Left ventricle myocardium superior (tissue), 1 donor: ENCODE measurements around the gene CSH1. TPM values are rescaled to one million over a fixed set of nuclear protein-coding genes. Genes with fewer than 3 reads are reported as not detected.
A peak's percentile ranks its signal among the peaks of the same experiment; 100 is the strongest.
"Not testable (repeated sequence)": the region's sequence is repeated elsewhere in the genome, so short reads cannot be mapped to it uniquely, and the experiment has no call there.

Experiments used
- ATAC-seq: fragments of 200-7000 bp; cut with Tn5 transposase; one replicate; pipeline ENCODE4 v1.9.1; 2020; ENCODE audit warnings: mild to moderate bottlenecking, moderate library complexity
- DNase-seq: peaks from one replicate; pipeline ENCODE4 v3.0.0-alpha.2; 2020
- intact Hi-C: fragments of 100-400 bp; cut with micrococcal nuclease; formaldehyde crosslinking; loops from one replicate; pipeline ENCODE4 v1.11.0; 2022
- total RNA-seq: library from RNA; stranded (reverse); fragmentation: NEBNext Ultra II Directional; extraction: Animal tissue kit (Norgen Biotek cat#: 25700); gene quantifications from one replicate; pipeline ENCODE4 v1.2.1, GENCODE V29; 2021
- donor health status: DM: no; HTN: yes; CAD: no; lungs with severe emphysema.

Gene CSH1
- total RNA-seq, 1 donor from 2014 or later = not detected

DNA sequence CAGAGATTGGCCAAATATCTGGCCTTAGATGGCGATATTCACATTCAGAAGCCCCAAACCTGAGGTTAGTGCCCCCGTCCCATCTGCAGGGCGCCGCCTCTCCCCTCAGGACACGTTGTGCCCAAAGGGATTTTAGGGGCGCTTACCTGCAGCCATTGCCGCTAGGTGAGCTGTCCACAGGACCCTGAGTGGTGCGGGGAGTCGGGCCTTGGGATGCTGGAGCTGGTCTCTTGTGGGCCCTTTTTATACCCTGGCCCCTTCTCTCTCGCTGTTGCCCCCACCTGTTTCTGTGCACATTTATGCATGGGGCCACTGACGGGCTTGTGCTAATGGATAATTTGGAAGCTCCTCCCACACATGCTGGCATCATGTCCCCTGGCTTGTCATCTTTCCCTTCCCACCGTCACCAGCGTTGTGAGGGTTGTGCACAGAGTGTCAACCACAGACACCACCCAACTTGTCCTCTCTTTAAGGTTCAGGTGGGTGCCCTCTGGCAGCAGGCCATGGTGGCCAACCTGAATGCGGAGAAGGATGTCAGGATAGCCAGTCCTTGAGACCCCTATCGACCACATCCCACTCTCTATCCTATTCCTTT is 14.8 kb upstream of the CSH1 start, which contains the start of gene CSHL1:
Gene CSHL1 (minus strand): TSS at position 218 of the 595 bp plus-strand sequence. CDS start 62 bp downstream, at position 156.
- intact Hi-C loops = no loop called here
- no peak for DNase-seq
- no peak for ATAC-seq

DNA sequence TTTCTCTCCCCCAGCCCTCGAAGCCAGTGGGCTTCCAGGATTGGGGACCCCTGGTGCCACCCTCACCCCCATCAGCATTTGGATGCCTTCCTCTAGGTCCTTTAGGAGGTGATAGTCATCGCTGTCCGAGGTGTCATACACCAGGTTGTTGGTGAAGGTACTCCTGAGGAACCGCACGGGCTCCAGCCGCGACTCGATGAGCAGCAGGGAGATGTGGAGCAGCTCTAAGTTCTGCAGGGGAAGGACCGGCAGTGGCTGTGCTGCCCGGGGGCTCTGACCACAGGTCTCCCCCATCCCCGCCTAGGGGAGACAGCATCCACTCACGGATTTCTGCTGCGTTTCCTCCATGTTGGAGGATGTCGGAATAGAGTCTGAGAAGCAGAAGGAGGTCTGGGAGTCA is 13.7 kb upstream of the CSH1 start:
- DNase-seq (no peak), ATAC-seq (no peak)
- intact Hi-C loops = no loop called here

DNA sequence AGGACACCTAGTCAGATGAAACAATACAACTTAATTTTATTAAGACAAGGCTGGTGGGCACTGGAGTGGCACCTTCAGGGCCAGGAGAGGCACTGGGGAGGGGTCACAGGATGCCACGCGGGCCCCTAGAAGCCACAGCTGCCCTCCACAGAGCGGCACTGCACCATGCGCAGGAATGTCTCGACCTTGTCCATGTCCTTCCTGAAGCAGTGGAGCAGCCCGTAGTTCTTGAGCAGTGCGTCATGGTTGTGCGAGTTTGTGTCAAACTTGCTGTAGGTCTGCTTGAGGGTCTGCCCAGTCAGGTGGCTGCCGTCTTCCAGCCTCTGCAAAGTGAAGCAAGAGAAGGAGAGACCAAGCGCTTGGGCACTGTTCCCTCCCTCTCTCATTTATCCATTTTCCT is 13.2 kb upstream of the CSH1 start:
- DNase-seq, intact Hi-C loops, ATAC-seq: not testable (repeated sequence)

DNA sequence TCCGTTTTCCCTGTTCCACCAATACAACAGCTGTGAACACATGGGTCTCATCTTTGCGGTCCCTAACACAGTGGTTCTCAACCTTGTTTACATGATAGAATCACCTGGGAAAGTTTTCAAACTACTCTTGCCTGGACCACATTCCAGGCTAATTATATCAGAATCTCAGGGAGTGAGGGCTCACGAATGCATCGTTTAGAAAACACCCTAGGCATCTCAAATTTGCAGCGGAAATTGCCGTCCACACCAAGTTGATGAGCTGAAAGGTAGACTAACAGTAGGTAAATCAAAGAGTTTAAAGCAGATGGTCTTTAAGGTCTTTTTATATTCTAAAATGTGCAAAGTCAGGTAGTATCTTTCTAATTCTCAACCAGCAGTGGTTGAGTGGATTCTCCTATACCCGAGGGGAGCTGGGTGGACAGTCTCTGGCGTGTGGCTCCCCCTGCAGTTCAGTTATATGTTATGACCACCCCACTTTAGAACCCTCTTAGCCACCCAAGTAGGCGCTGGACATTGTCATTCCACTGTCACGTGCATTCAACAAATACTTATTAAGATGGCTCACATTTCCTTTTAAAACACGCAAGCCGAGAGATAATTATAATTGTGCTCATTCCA is 10.9 kb upstream of the CSH1 start:
- ATAC-seq = peak; percentile 41
- intact Hi-C loops = not testable (repeated sequence)

DNA sequence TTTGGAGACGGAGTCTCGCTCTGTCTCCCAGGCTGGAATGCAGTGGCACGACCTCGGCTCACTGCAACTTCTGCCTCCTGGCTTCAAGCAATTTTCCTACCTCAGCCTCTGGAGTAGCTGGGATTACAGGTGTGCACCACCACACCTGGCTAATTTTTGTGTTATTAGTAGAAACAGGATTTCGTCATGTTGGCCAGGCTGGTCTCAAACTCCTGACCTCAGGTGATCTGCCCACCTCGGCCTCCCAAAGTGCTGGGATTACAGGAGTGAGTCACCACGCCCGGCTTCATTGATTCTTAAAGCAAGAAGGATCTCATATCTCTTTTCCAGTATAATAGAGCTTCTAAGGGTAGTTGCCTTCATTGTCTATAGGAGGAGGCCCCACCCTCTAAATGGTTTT is 8.4 kb upstream of the CSH1 start:
- ATAC-seq, intact Hi-C loops, DNase-seq: not testable (repeated sequence)

More for the DNA sequence above, 10.9 kb upstream of the CSH1 start:
- not testable (repeated sequence) for DNase-seq

DNA sequence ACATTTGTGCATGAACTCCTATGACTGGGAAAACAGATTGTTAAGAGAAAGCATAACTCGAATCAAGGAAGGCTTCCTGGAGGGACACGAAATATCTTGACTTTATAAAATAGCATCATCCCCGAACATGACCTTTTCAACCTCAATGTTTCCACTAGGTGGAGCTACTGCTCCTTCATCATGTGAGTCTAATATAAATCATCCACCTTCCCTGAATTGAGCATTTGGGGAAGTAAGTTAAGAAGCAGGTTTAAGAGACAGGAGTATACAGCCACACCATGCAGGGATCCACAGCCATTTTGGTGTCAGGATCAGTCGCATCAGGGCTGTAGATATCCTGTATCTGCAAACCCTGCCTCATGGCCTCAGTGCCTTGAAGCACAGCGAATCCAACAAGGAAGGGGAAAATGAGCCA is 7.4 kb upstream of the CSH1 start:
- ATAC-seq, intact Hi-C loops, DNase-seq: not testable (repeated sequence)

DNA sequence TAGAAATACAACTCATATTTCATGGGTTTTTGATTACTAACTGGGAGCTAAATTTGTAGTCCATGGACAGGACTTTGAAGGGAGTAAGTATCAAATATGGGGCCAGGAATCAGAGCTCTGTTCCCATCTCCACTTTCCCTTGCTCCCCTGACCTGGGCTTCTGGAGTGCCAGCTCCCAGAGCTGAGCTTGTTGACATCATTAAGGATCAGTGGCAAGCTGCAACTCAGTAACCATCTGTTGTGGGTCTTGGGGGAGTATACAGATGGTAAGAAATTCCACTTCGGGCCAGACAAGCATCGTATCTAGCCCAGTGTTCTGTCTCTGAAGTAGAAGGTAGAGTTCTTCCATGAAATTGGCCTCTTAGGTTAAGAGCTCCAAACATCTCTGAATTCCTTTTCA is 5.6 kb upstream of the CSH1 start:
- ATAC-seq, DNase-seq, intact Hi-C loops: not testable (repeated sequence)

DNA sequence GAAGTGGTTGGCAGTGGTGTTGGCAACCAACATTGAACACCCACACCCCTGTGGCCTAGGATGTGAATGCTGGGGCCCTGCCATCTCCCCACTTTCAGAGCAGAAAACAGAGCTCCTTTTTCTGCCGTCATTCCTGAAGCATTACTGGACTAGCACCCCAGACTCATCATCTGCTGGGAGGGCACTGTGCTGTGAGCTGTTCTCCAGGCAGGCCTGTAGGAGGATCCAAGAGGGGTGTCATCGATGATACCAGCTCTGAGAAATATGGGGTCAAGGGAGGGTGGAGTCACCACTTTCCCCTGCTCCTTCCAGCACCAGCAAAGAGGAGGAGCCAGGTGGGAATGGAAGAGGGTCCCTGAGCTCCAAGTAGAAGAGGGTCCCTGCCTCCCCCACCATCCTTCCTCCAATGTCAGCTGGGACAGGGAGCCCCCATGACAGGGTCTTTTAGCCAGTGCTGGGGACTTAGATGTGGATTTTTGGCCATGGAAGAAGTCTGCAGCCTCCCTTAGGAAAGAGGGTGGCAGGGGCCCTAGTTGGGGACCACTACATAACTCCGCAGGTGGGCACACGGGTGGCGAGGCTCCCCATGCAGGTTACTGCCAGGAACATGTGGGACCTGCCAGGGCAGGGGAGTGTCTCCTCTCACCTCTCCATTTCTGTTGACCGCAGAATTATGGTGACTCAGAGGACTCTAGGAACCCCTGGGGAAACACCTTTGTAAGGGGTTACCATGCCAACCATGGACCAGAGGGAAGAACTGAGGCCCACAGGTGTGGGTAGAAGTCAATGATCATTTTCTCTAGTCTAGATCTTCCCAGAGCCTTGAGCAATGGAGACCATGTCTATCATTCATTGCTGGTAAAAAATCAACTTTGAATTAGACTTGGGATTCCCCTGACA is 2.8 kb upstream of the CSH1 start:
- intact Hi-C loops, DNase-seq, ATAC-seq: not testable (repeated sequence)

DNA sequence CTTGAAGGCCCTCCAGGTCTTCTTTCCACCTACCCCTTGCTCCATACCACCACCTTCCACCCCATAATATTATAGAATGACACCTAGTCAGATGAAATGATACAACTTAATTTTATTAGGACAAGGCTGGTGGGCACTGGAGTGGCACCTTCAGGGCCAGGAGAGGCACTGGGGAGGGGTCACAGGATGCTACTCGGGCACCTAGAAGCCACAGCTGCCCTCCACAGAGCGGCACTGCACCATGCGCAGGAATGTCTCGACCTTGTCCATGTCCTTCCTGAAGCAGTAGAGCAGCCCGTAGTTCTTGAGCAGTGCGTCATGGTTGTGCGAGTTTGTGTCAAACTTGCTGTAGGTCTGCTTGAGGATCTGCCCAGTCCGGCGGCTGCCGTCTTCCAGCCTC is 1.6 kb downstream of the CSH1 start:
- intact Hi-C loops, ATAC-seq, DNase-seq: not testable (repeated sequence)

DNA sequence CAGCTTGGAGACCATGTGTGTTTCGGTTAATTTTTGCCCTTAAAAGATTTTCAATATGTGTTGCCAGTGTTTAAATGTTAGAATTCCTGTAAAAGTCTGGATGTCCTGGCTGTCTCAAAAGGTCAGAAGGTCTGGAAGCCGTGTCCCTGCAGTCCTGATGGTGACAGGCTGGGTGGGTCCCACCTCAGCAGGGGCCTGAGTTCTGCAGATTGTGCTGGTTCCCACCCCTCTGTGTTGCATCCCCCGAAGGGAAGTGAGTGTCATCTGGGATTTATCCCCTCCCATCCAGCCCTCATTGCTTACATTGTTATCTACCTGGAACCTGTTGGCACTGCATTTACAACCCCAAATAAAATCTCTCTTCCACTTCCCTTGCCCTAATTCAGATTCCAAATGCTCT is 2.4 kb downstream of the CSH1 start:
- DNase-seq, ATAC-seq, intact Hi-C loops: not testable (repeated sequence)

DNA sequence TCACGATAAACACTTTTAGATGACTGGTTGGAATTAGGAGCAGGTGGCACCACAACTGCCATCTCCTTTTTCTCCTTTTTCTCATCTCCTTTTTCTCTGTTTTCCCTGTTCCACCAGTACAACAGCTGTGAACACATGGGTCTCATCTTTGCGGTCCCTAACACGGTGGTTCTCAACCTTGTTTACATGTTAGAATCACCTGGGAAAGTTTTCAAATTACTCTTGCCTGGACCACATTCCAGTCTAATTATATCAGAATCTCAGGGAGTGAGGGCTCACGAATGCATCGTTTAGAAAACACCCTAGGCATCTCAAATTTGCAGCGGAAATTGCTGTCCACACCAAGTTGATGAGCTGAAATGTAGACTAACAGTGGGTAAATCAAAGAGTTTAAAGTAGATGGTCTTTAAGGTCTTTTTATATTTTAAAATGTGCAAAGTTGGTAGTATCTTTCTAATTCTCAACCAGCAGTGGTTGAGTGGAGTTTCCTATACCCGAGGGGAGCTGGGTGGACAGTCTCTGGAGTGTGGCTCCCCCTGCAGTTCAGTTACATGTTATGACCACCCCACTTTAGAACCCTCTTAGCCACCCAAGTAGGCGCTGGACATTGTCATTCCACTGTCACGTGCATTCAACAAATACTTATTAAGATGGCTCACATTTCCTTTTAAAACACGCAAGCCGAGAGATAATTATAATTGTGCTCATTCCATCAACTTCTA is 3.9 kb downstream of the CSH1 start:
- ATAC-seq, intact Hi-C loops, DNase-seq: not testable (repeated sequence)

DNA sequence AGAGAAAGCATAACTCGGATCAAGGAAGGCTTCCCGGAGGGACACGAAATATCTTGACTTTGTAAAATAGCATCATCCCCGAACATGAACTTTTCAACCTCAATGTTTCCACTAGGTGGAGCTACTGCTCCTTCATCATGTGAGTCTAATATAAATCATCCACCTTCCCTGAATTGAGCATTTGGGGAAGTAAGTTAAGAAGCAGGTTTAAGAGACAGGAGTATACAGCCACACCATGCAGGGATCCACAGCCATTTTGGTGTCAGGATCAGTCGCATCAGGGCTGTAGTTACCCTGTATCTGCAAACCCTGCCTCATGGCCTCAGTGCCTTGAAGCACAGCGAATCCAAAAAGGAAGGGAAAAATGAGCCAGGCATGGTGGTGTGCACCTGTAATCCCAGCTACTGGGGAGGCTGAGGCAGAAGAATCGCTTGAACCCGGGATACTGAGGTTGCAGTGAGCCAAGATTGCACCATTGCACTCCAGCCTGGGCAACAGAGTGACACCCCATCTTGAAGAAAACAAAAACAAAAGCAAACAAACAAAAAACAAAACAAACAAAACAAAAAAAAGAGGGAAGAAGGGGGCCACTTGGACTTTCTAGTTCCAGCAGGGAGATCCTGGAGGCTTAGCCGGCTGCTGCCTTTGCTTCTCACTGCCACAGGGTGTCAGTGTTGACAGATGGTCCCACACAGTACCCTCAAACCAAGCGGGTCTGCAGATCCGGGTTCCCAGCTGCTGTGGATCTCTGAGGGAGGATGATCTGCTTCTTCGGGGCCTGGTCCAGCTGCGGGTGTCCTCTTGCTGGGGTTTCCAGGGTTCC is 7.1 kb downstream of the CSH1 start:
- DNase-seq (peak; percentile 33), ATAC-seq (peak; percentile 82)
- intact Hi-C loops = not testable (repeated sequence)

DNA sequence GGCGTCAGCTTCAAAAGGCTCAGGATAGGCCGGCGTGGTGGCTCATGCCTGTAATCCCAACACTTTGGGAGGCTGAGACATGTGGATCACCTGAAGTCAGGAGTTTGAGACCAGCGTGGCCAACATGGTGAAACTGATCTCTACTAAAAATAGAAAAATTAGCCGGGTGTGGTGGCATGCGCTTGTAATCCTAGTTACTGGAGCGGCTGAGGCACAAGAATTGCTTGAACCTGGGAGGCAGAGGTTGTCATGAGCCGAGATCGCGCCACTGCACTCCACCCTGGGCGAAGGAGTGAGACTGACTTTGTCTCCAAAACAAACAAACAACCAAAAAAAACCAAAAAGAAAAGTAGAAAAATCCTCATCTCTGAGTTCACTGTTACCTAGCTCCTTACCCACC is 11.3 kb downstream of the CSH1 start:
- intact Hi-C loops, ATAC-seq, DNase-seq: not testable (repeated sequence)

DNA sequence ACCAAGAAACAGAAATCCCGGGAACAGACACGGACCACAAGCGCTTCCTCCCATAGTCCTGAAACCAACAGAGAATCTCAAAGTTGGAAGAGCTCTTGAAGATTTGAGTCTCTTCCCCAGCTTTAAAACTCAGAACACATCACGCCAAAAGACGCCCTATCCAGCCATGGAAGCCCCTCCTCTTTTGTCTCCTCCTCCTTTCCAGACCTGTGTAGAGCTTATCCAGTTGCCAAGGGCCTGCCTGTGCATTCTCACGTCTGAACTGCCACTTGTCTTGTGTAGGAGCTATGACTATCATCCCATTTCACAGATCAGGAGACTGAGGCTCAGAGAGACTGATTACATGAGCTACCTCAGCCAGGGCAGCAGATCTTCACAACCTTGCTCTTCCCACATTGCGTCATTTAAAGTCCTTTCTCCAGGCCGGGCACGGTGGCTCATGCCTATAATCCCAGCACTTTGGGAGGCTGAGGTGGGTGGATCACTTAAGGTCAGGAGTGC is 13.7 kb downstream of the CSH1 start:
- DNase-seq, ATAC-seq, intact Hi-C loops: not testable (repeated sequence)

DNA sequence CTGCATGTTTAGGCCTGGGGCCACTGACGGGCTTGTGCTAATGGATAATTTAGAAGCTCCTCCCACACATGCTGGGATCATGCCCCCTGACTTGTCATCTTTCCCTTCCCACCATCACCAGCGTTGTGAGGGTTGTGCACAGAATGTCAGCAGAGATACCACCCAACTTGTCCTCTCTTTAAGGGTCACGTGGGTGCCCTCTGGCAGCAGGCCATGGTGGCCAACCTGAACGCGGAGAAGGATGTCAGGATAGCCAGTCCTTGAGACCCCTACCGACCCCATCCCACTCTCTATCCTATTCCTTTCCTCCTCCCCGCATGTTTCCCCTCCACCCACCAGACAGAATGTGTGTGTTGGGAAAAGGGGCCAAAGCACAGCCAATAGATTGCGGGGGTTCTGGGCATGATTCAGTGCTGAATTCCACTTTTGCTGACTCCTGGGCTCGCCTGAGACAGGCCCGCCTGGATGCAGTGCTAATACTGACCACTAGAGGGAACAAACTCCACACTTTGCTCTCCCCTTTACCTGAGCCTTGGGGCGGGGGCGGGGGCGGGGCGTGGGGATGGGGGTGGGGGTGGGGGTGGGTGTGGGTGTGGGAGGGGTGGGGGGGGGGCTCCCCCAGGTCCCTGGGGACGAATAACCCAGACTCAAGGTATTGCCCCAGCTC is 14.3 kb downstream of the CSH1 start, which contains the start of gene GH2:
Gene GH2 (minus strand): TSS at position 10 of the 667 bp plus-strand sequence. CDS start 143 bp downstream, outside the sequence.
- peak; percentile 78 for ATAC-seq
- intact Hi-C loops = no loop called here
- no peak for DNase-seq

DNA sequence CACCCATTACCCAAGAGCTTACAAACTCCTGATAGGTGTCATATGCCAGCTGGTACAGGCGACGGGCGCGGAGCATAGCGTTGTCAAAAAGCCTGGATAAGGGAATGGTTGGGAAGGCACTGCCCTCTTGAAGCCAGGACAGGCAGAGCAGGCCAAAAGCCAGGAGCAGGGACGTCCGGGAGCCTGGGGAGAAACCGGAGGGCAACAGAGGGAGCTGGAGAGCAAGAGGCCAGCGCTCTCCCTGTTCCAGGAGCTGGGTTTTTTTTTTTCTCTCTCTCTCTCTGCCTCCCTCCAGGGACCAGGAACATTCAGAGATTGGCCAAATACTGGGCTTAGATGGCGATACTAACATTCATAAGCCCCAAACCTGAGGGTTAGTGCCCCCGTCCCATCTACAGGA is 15.0 kb downstream of the CSH1 start:
- ATAC-seq = peak; percentile 80
- peak; percentile 58 for DNase-seq
- intact Hi-C loops = not testable (repeated sequence)

DNA sequence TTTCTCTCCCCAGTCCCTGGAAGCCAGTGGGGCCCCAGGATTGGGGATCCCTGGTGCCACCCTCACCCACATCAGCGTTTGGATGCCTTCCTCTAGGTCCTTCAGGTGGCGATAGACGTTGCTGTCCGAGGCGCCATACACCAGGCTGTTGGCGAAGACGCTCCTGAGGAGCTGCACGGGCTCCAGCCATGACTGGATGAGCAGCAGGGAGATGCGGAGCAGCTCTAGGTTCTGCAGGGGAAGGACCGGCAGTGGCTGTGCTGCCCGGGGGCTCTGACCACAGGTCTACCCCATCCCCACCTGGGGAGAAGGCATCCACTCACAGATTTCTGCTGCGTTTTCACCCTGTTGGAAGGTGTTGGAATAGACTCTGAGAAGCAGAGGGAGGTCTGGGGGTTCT is 15.7 kb downstream of the CSH1 start:
- no peak for ATAC-seq
- intact Hi-C loops = no loop called here
- DNase-seq = no peak
